Mesodermal cell (in vitro differentiated cells): ENCODE measurements around the gene SLC25A15.
"Not testable (repeated sequence)": the region's sequence is repeated elsewhere in the genome, so short reads cannot be mapped to it uniquely, and the experiment has no call there.

Experiments used
- H3K27ac ChIP-seq: 2 replicates; pipeline ENCODE4 v1.7.0; 2013; ENCODE audit warnings: mild to moderate bottlenecking, low read depth, low read length, moderate library complexity; ENCODE audit not compliant: severe bottlenecking
- H3K36me3 ChIP-seq: 2 replicates; pipeline ENCODE4 v1.7.1; 2013; ENCODE audit warnings: mild to moderate bottlenecking, low read length, moderate library complexity; ENCODE audit not compliant: control insufficient read depth, insufficient read depth
- H3K4me1 ChIP-seq: one replicate; pipeline ENCODE4 v1.7.1; 2013; ENCODE audit warnings: mild to moderate bottlenecking, low read length; ENCODE audit not compliant: insufficient read depth, control insufficient read depth, poor library complexity, severe bottlenecking
- H3K4me3 ChIP-seq: 2 replicates; pipeline ENCODE4 v1.7.0; 2013; ENCODE audit warnings: low read length, control low read depth, mild to moderate bottlenecking; ENCODE audit not compliant: insufficient read depth, poor library complexity, severe bottlenecking; ENCODE audit errors: extremely low read depth
- H3K9me3 ChIP-seq: 2 replicates; pipeline ENCODE4 v1.7.1; 2013; ENCODE audit warnings: mild to moderate bottlenecking, low read length, moderate library complexity; ENCODE audit not compliant: control insufficient read depth
- WGBS, 2 experiments: methylation state at CpG; one replicate each; pipeline ENCODE4 v1.1.5; 2013; ENCODE audit warnings: missing lambda C conversion rate in 2 of 2; ENCODE audit not compliant: insufficient coverage in 2 of 2; 5-methylcytosine and 5-hydroxymethylcytosine counted together

The SLC25A15 gene

DNA sequence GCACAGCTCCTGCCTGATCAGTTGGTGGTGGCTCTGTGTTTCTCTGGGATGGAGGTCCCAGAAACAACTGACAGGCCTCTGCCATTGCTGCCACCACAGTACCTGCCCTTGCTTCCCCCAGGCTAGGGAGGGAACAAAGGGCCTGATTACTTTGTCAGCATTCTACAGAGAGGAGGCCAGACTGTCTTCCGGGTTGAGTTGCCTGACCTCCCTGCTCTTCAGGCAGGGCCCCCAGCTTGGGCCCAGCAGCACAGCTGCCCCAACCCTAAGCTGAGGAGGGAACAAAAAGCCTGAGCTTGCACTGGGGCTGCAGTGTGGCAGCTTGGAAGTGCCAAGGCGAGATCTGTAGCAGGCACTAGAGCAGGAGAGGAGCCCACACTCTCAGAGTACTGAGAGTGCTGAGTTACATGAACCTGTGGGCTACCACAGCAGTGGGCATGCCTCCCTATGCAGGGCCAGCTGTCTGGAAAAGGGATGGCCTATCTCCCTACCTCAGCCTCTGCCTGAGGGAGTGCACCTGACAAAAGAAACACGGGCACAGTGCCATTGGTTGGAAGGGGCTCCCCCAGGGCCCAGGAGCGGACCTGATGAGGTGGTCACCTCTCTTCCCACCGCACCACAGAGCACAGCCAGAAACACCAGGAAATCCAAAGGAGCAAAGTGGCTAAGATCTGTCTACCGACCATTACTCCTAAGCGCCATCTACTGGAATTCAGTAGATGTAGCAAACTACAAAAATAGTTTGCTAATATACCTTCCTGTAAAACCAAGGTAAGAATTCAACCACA, 24.4 kb downstream of the SLC25A15 start:
- WGBS, 2 experiments: 72 to 86% methylated on average over 4 to 6 of the region's 7 CpGs

GRCh38 chr13:40814803-40815202, 25.4 kb downstream of the SLC25A15 start:
- Histone ChIP-seq H3K4me1 (no peaks in the 10 kb centered on the region), H3K27ac (no peak overlapping the region), H3K4me3 (no peak overlapping the region), H3K9me3 (peaks cover 5% of the 10 kb centered on the region), H3K36me3 (peaks cover 41% of the 10 kb centered on the region)
- no CpG with 5 or more reads among the region's 2 CpGs for WGBS, 2 experiments

More for the DNA sequence above, 24.4 kb downstream of the SLC25A15 start:
- H3K9me3 ChIP-seq: peaks cover 5% of the 10 kb centered on the region
- H3K27ac ChIP-seq: no peak overlapping the region
- H3K36me3 ChIP-seq: peaks cover 51% of the 10 kb centered on the region
- H3K4me3 ChIP-seq: no peak overlapping the region
- H3K4me1 ChIP-seq: no peaks in the 10 kb centered on the region

DNA sequence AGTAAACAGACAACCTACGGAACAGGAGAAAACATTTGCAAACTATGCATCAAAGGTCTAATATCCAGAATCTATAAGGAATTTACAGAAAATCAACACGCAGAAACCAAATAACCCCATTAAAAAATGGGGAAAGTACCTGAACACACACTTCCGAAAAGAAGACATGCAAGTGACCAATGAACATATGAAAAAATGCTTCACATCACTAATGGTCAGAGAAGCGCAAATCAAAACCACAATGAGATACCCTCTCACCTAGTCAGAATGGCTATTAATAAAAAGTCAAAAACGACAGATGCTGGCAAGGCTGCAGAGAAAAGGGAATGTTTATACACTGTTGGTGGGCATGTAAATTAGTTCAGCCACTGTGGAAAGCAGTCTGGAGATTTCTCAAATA, 29.5 kb downstream of the SLC25A15 start:
- no peak overlapping the region for H3K4me3 ChIP-seq
- H3K9me3 ChIP-seq: peaks cover 5% of the 10 kb centered on the region
- H3K36me3 ChIP-seq: peaks cover 6% of the 10 kb centered on the region
- no peaks in the 10 kb centered on the region for H3K4me1 ChIP-seq
- 80 to 100% methylated on average over 2 to 3 of the region's 5 CpGs for WGBS, 2 experiments
- H3K27ac ChIP-seq: no peak overlapping the region

- Histone ChIP-seq H3K9me3 (peaks cover 5% of the 10 kb centered on the region), H3K27ac (no peak overlapping the region), H3K4me1 (no peaks in the 10 kb centered on the region), H3K36me3 (no peaks in the 10 kb centered on the region), H3K4me3 (no peak overlapping the region)
- WGBS, 2 experiments: no CpG with 5 or more reads among the region's 1 CpG
Observed at GRCh38 chr13:40819797-40820315, 30.4 kb downstream of the SLC25A15 start.

GRCh38 chr13:40839725-40840124, 50.3 kb downstream of the SLC25A15 start:
- not testable (repeated sequence) for H3K4me3 ChIP-seq, H3K9me3 ChIP-seq, H3K27ac ChIP-seq, H3K36me3 ChIP-seq, H3K4me1 ChIP-seq
- no CpG with 5 or more reads among the region's 2 CpGs for WGBS, 2 experiments

GRCh38 chr13:40840955-40841354, 51.5 kb downstream of the SLC25A15 start:
- H3K9me3 ChIP-seq, H3K4me1 ChIP-seq, H3K4me3 ChIP-seq, H3K36me3 ChIP-seq, H3K27ac ChIP-seq: not testable (repeated sequence)
- 81% methylated on average over 2 of the region's 2 CpGs; no CpG with 5 or more reads in 1 of the 2 experiments for WGBS, 2 experiments
